HCT116 (cell line): ENCODE data around the gene ZCCHC24. TPM values are rescaled to one million over a fixed set of nuclear protein-coding genes. Genes with fewer than 3 reads are reported as not detected.

Experiments
- ATAC-seq: fragments of 200-7000 bp; cut with Tn5 transposase; 2 replicates; pipeline ENCODE4 v1.9.1; 2020; ENCODE audit warnings: mild to moderate bottlenecking, moderate library complexity
- BruUV-seq: library from RNA; stranded (reverse); fragments of 400-500 nt; replicated peaks from 2 replicates; lab custom pipeline; 2021; lab: Mats Ljungman, UMichigan
- CTCF ChIA-PET: fragments of 300-600 bp; sonication (Branson Sonifier 250); formaldehyde crosslinking; loops from one replicate; lab custom pipeline; 2021; ENCODE audit warnings: antibody characterized with exemption; lab: Charles Lee
- POLR2A ChIA-PET: fragments of 300-600, 350-600 bp; sonication (Branson Sonifier 250); formaldehyde crosslinking; loops from one replicate; lab custom pipeline; 2021; ENCODE audit warnings: antibody characterized with exemption; lab: Charles Lee
- RAD21 ChIA-PET, 2 experiments: fragments of 300-600 bp; sonication (Branson Sonifier 250); formaldehyde crosslinking; loops; one replicate each; lab custom pipeline; 2023; ENCODE audit warnings: low total read pairs in 2 of 2; ENCODE audit not compliant: uncharacterized antibody in 2 of 2, unreplicated experiment in 2 of 2, low non-redundant PET in 1 of 2; lab: Charles Lee
- DNase-seq: peaks from one replicate; pipeline ENCODE4 v3.0.0-alpha.2; 2010; ENCODE audit warnings: low read depth, low spot score
- H2AFZ ChIP-seq: fragments of 200-600 bp; shearing (Covaris generic), sonication (generic); 2 replicates; pipeline ENCODE4 v1.6.1; 2017; ENCODE audit warnings: low read depth, mixed run types, mixed read lengths, antibody characterized with exemption, low read length; ENCODE audit not compliant: poor library complexity, severe bottlenecking
- H3K27ac ChIP-seq: 2 replicates; pipeline ENCODE4 v1.5.1; 2012; ENCODE audit warnings: low read depth, low read length
- H3K27me3 ChIP-seq: fragments of 200-600 bp; sonication (generic); 2 replicates; pipeline ENCODE4 v1.6.1; 2016; ENCODE audit warnings: mixed run types, low read length, mixed read lengths; ENCODE audit not compliant: insufficient read depth
- H3K36me3 ChIP-seq, 2 experiments: fragments of 200-500 bp in 1 of 2; fragments of 200-600 bp in 1 of 2; sonication (Bioruptor generic) in 1 of 2; sonication (generic) in 1 of 2; 2 replicates each; pipeline versions ENCODE4 v1.5.1 to v1.6.1; 2014 to 2016; ENCODE audit warnings: low read length in 2 of 2, inconsistent platforms in 1 of 2, mixed read lengths in 1 of 2, mixed run types in 1 of 2; ENCODE audit not compliant: insufficient read depth in 2 of 2, control insufficient read depth in 1 of 2
- H3K4me1 ChIP-seq, 2 experiments: fragments of 200-600 bp in 1 of 2; sonication (generic) in 1 of 2; 2 replicates each; pipeline versions ENCODE4 v1.5.1 to v1.6.1; 2012 to 2017; ENCODE audit warnings: low read length in 2 of 2, inconsistent platforms in 1 of 2, mild to moderate bottlenecking in 1 of 2, mixed read lengths in 1 of 2, mixed run types in 1 of 2, moderate library complexity in 1 of 2; ENCODE audit not compliant: insufficient read depth in 2 of 2, control insufficient read depth in 1 of 2
- H3K4me2 ChIP-seq: fragments of 200-600 bp; sonication (generic); 2 replicates; pipeline ENCODE4 v1.6.1; 2017; ENCODE audit warnings: mixed run types, low read length, mixed read lengths
- H3K4me3 ChIP-seq, 2 experiments: fragments of 200-600 bp in 1 of 2; sonication (generic) in 1 of 2; replicated peaks in 1 of 2; 2 replicates each; pipeline ENCODE4 v1.5.1; 2011 to 2016; ENCODE audit warnings: low read length in 2 of 2, control low read depth in 1 of 2, low read depth in 1 of 2, mild to moderate bottlenecking in 1 of 2, mixed read lengths in 1 of 2, mixed run types in 1 of 2
- H3K79me2 ChIP-seq: fragments of 200-600 bp; sonication (generic); 2 replicates; pipeline ENCODE4 v1.6.1; 2017; ENCODE audit warnings: mild to moderate bottlenecking, mixed run types, low read length, moderate library complexity, mixed read lengths; ENCODE audit not compliant: insufficient read depth
- H3K9ac ChIP-seq: fragments of 200-600 bp; sonication (generic); 2 replicates; pipeline ENCODE4 v1.6.1; 2016; ENCODE audit warnings: low read length, mixed read lengths
- H3K9me2 ChIP-seq: fragments of 200-600 bp; sonication (generic), shearing (Covaris generic); 2 replicates; pipeline ENCODE4 v1.6.1; 2017; ENCODE audit warnings: mixed run types, mild to moderate bottlenecking, moderate library complexity; ENCODE audit not compliant: insufficient read depth
- H3K9me3 ChIP-seq, 2 experiments: fragments of 200-500 bp in 1 of 2; fragments of 200-600 bp in 1 of 2; sonication (Bioruptor generic) in 1 of 2; sonication (generic) in 1 of 2; 2 replicates each; pipeline ENCODE4 v1.6.1; 2014 to 2017; ENCODE audit warnings: low read length in 2 of 2, mixed read lengths in 2 of 2, inconsistent platforms in 1 of 2, low read depth in 1 of 2, mild to moderate bottlenecking in 1 of 2, mixed run types in 1 of 2, moderate library complexity in 1 of 2; ENCODE audit not compliant: control insufficient read depth in 1 of 2, insufficient read depth in 1 of 2
- H4K20me1 ChIP-seq: fragments of 200-600 bp; sonication (generic), shearing (Covaris generic); 2 replicates; pipeline ENCODE4 v1.6.1; 2017; ENCODE audit warnings: mixed run types, mild to moderate bottlenecking, moderate library complexity; ENCODE audit not compliant: insufficient read depth
- CEBPB ChIP-seq: IDR thresholded peaks from 2 replicates; pipeline ENCODE4 v1.6.1; 2012; ENCODE audit warnings: low read depth
- EZH2 ChIP-seq: fragments of 200-600 bp; sonication (generic); IDR thresholded peaks from 2 replicates; pipeline ENCODE4 v1.6.1; 2017; ENCODE audit warnings: antibody characterized with exemption, mixed run types
- EZH2phosphoT487 ChIP-seq: fragments of 200-600 bp; IDR thresholded peaks from 2 replicates; pipeline ENCODE4 v1.6.1; 2018; ENCODE audit warnings: antibody characterized with exemption, borderline replicate concordance
- JUND ChIP-seq: IDR thresholded peaks from 2 replicates; pipeline ENCODE4 v1.6.1; 2012
- MAX ChIP-seq: IDR thresholded peaks from 2 replicates; pipeline ENCODE4 v1.6.1; 2012
- POLR2A ChIP-seq: IDR thresholded peaks from 2 replicates; pipeline ENCODE4 v1.7.0; 2011; ENCODE audit warnings: borderline replicate concordance; ENCODE audit not compliant: insufficient read depth, insufficient read length; ENCODE audit errors: extremely low read depth
- SIN3A ChIP-seq: IDR thresholded peaks from 2 replicates; pipeline ENCODE4 v1.6.1; 2012; ENCODE audit warnings: low read depth
- TCF7L2 ChIP-seq: IDR thresholded peaks from 2 replicates; pipeline ENCODE4 v1.7.0; 2011; ENCODE audit warnings: borderline replicate concordance, inconsistent platforms; ENCODE audit not compliant: insufficient read depth, insufficient read length; ENCODE audit errors: extremely low read depth
- ZBTB33 ChIP-seq: IDR thresholded peaks from 2 replicates; pipeline ENCODE4 v1.6.1; 2011; ENCODE audit warnings: mild to moderate bottlenecking, low read length, moderate library complexity; ENCODE audit not compliant: insufficient replicate concordance; ENCODE audit errors: extremely low read depth
- ZFX ChIP-seq: fragments of 450-650 bp; IDR thresholded peaks from 2 replicates; pipeline ENCODE4 v1.6.1; 2017
- ZNF274 ChIP-seq: fragments of 200-500 bp; sonication (Bioruptor generic); IDR thresholded peaks from 2 replicates; pipeline ENCODE4 v1.6.1; 2014; ENCODE audit warnings: mild to moderate bottlenecking, low read depth, low read length, inconsistent platforms
- intact Hi-C: fragments of 100-400 bp; cut with micrococcal nuclease; formaldehyde crosslinking; loops from 2 replicates; pipeline ENCODE4 v1.10.0; 2022
- total RNA-seq: library from RNA; stranded (reverse); gene quantifications from one replicate; pipeline ENCODE4 v1.2.1, GENCODE V29; 2021; ENCODE audit not compliant: unreplicated experiment
- TF ChIP-seq, protein P1 (sequence below), 3 experiments: fragments of 200-600 bp in 1 of 3; sonication (generic) in 1 of 3; IDR thresholded peaks in 2 of 3; conservative IDR thresholded peaks in 1 of 3; 2 replicates each; pipeline ENCODE4 v1.5.1; 2012 to 2017; ENCODE audit warnings: low read depth in 2 of 3, low read length in 2 of 3, antibody characterized with exemption in 1 of 3, borderline replicate concordance in 1 of 3, control low read depth in 1 of 3, mild to moderate bottlenecking in 1 of 3, mixed read lengths in 1 of 3, mixed run types in 1 of 3, moderate library complexity in 1 of 3; ENCODE audit not compliant: insufficient read depth in 1 of 3
- TF ChIP-seq, protein P2 (sequence below): IDR thresholded peaks from 2 replicates; pipeline ENCODE4 v1.6.1; 2012; ENCODE audit warnings: low read depth

Gene ZCCHC24
- total RNA-seq, 1 experiment from 2014 or later = 7.0 TPM

GRCh38 chr10:79359816-79360498 lies 85.5 kb downstream of the ZCCHC24 start:
- no peak for ATAC-seq
- ChIA-PET CTCF (no interaction called here), RAD21 (no interaction called here)
- Histone ChIP-seq H3K79me2 (no peaks in the 10 kb centered on the region), H3K9me2 (no peaks in the 10 kb centered on the region), H3K27ac (no peak overlapping the region), H3K4me1 (no peaks in the 10 kb centered on the region), H3K4me3 (no peak overlapping the region), H3K4me2 (no peak overlapping the region)
- intact Hi-C loops = no loop called here
- no peak for TF ChIP-seq JUND
- TF ChIP-seq, protein P1, sequence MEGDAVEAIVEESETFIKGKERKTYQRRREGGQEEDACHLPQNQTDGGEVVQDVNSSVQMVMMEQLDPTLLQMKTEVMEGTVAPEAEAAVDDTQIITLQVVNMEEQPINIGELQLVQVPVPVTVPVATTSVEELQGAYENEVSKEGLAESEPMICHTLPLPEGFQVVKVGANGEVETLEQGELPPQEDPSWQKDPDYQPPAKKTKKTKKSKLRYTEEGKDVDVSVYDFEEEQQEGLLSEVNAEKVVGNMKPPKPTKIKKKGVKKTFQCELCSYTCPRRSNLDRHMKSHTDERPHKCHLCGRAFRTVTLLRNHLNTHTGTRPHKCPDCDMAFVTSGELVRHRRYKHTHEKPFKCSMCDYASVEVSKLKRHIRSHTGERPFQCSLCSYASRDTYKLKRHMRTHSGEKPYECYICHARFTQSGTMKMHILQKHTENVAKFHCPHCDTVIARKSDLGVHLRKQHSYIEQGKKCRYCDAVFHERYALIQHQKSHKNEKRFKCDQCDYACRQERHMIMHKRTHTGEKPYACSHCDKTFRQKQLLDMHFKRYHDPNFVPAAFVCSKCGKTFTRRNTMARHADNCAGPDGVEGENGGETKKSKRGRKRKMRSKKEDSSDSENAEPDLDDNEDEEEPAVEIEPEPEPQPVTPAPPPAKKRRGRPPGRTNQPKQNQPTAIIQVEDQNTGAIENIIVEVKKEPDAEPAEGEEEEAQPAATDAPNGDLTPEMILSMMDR (IDR thresholded peaks at IDR 0.05 in 2 of 3, conservative IDR thresholded peaks at IDR 0.05 in 1 of 3; ENCODE audit: borderline replicate concordance in 1 of 3, insufficient read depth in 1 of 3, low read depth in 2 of 3, low read length in 2 of 3) = no peak
- no peak for TF ChIP-seq EZH2
- TF ChIP-seq TCF7L2 = no peak
- no peak for TF ChIP-seq ZBTB33
- no peak for TF ChIP-seq POLR2A
- no peak for TF ChIP-seq ZNF274
- no peak for TF ChIP-seq CEBPB
- TF ChIP-seq SIN3A = no peak
- TF ChIP-seq EZH2phosphoT487 = no peak
- no peak for TF ChIP-seq ZFX
- TF ChIP-seq, protein P2, sequence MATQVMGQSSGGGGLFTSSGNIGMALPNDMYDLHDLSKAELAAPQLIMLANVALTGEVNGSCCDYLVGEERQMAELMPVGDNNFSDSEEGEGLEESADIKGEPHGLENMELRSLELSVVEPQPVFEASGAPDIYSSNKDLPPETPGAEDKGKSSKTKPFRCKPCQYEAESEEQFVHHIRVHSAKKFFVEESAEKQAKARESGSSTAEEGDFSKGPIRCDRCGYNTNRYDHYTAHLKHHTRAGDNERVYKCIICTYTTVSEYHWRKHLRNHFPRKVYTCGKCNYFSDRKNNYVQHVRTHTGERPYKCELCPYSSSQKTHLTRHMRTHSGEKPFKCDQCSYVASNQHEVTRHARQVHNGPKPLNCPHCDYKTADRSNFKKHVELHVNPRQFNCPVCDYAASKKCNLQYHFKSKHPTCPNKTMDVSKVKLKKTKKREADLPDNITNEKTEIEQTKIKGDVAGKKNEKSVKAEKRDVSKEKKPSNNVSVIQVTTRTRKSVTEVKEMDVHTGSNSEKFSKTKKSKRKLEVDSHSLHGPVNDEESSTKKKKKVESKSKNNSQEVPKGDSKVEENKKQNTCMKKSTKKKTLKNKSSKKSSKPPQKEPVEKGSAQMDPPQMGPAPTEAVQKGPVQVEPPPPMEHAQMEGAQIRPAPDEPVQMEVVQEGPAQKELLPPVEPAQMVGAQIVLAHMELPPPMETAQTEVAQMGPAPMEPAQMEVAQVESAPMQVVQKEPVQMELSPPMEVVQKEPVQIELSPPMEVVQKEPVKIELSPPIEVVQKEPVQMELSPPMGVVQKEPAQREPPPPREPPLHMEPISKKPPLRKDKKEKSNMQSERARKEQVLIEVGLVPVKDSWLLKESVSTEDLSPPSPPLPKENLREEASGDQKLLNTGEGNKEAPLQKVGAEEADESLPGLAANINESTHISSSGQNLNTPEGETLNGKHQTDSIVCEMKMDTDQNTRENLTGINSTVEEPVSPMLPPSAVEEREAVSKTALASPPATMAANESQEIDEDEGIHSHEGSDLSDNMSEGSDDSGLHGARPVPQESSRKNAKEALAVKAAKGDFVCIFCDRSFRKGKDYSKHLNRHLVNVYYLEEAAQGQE = no peak
- TF ChIP-seq MAX = no peak
- TF ChIP-seq, all 23 proteins: peak for 0
- no peak overlapping the region for H3K9ac ChIP-seq
- no peak for DNase-seq
- H4K20me1 ChIP-seq = no peaks in the 10 kb centered on the region
- BruUV-seq = no TSS peak
- POLR2A ChIA-PET = no interaction called here
- no peaks in the 10 kb centered on the region for H3K9me3 ChIP-seq
- H3K27me3 ChIP-seq = no peaks in the 10 kb centered on the region
- peaks cover 0 to 7% of the 10 kb centered on the region in 2 experiments; a peak in 1 of 4 replicates for H3K36me3 ChIP-seq
- H2AFZ ChIP-seq = no peak overlapping the region
